HFF-Myc (cell line): ENCODE results near the gene RIMS4.

Source experiments
- DNase-seq: peaks from one replicate; pipeline ENCODE4 v3.0.0-alpha.2; 2011; ENCODE audit warnings: low read depth; ENCODE audit errors: extremely low read depth
- H3K4me3 ChIP-seq: replicated peaks from 2 replicates; pipeline ENCODE4 v1.5.1; 2011; ENCODE audit warnings: low read depth, mild to moderate bottlenecking, control low read depth, low read length
- CTCF ChIP-seq: IDR thresholded peaks from 2 replicates; pipeline ENCODE4 v1.5.1; 2012; ENCODE audit warnings: mild to moderate bottlenecking, low read depth, low read length, control low read depth; ENCODE audit errors: missing control alignments

Gene RIMS4

DNA sequence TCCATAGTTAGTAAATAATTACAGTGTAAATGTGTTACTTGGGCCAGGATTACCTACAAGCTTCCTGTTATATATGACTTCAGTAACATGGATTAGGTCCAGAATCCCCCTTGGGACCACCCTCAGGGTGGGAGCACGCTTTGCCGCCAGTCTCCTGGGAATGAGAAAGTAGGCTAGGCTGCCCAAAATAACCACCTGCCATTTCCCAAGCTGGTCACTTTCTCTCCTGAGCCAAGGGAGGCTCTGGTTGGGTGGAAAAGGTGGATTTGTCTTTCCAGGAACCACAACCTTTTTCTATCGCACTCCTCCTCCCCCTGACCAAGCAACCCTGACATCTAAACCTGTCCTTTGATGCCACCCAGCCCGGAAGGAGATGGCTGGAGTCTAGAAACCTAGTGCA, 9.6 kb upstream of the RIMS4 start:
- DNase-seq = no peak
- TF ChIP-seq CTCF = no peak
- no peak overlapping the region for H3K4me3 ChIP-seq

- no peak for TF ChIP-seq CTCF
These were observed 7.0 kb upstream of the RIMS4 start for GRCh38 chr20:44817143-44817910.

DNA sequence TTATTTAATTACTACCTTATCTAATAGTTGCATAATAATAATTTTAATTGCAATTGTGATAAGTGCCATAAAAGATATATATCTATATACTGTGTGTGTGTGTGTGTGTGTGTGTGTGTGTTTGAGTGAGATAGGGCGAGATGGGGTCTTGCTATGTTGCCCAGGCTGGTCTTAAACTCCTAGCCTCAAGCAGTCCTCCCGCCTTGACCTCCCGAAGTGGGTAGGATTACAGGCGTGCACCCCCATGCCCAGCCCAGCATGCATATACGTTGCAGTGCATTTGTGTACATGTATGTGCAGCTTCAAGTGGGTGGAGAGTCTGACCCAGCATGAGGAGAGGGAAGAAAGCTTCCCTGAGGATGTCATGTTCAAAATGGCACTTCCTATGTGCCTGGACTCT, 4.6 kb upstream of the RIMS4 start:
- no peak for TF ChIP-seq CTCF
- no peak for DNase-seq
- H3K4me3 ChIP-seq = no peak overlapping the region

More at GRCh38 chr20:44817143-44817910, 7.0 kb upstream of the RIMS4 start:
- no peak overlapping the region for H3K4me3 ChIP-seq
- DNase-seq = no peak

DNA sequence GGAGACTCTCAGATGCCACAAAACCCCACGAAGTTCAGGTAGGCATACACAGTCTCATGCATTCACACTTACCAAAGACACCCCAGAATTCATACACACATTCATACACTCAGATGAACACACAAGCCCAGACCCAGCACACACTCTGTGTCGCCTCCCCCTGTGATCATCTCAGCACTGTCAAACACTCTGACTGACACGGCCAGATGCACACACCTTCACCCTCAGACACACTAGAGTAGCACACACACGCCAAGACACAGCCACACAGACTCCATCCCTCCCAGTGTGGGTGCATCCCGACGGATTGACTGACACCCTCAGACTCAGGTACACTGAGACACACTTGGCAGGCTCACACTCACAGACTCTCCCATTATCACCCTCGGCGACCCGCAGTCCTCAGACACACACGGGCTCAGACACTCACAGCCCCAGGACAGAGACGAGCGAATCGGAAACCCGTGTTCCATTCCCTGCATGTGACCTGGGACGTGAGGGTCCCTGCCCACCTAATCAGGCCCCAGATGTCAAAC, 872 bp upstream of the RIMS4 start:
- TF ChIP-seq CTCF = no peak
- no peak for DNase-seq
- no peak overlapping the region for H3K4me3 ChIP-seq

DNA sequence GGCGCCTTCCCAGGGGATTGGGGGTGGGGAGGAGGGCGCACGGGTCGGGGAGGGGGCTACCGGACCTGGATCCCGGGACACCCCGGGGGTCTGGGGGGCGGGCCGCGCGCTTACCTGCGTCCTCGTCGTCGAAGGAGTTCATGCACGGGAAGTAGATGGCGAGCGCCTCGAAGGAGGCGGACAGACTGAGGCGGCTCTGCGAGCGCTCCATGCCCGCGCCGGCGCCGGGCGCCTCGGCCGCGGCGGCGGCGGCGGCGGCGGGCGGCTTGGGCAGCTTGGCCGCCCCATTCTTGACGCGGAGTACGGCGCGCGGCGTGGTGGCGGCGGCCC, 320 bp downstream of the RIMS4 start:
- H3K4me3 ChIP-seq = no peak overlapping the region
- DNase-seq = no peak
- TF ChIP-seq CTCF = no peak

DNA sequence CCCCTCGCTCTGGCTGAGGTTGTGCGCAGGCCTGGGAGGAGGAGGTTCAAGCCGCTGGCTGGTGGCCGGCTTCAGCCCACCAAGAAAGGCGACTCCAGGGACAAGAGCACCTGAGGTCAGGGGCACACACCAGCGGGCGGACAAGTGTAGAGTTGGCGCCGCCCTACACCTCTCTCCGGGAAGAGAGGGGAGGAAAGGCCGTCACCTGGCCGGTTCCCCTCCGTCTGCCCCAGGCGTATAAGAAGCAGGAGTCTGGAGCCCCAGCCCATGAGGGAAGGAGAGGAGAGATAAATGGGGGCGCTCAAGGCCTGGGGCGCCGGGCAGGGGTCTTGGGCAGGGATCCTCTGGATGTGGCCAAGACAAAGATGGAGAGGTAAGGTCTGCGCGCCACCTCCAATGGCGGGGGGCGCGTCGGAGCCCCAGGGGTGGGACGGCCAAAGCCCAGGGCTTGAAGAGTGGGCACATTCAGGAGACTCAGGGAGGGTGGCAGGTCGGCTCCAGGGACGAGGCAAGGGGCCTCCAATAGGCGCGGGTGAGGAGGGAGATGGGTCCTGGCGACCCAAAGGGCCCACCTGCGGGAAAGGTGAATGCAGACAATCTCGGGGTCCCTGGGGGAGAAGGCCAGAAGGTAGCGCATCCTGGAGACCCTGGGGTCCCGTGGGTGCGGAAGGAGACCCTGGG, 826 bp downstream of the RIMS4 start:
- no peak for TF ChIP-seq CTCF
- no peak for DNase-seq
- H3K4me3 ChIP-seq = no peak overlapping the region
